Ovary (tissue), 3 donors: Measurements from ENCODE around the gene CRNKL1.

ENCODE experiments used
- EP300 ChIP-seq: sonication (generic); formaldehyde crosslinking; IDR thresholded peaks from one replicate; pipeline ENCODE4 v1.6.1; 2017; ENCODE audit warnings: antibody characterized with exemption
- POLR2A ChIP-seq: fragments of 450-650 bp; IDR thresholded peaks from one replicate; pipeline ENCODE4 v1.6.1; 2017; ENCODE audit warnings: antibody characterized with exemption, mild to moderate bottlenecking, moderate library complexity
- TF ChIP-seq, protein P1 (sequence below), 3 donors: fragments of 450-650 bp in 2 of 3; fragments of 200-600 bp in 1 of 3; IDR thresholded peaks; one replicate each; pipeline versions ENCODE4 v1.5.1 to v1.8.0; 2016 to 2022; ENCODE audit warnings: antibody characterized with exemption in 3 of 3, mild to moderate bottlenecking in 1 of 3
- donor health status: DM: no; HTN: no; CAD: no.

DNA sequence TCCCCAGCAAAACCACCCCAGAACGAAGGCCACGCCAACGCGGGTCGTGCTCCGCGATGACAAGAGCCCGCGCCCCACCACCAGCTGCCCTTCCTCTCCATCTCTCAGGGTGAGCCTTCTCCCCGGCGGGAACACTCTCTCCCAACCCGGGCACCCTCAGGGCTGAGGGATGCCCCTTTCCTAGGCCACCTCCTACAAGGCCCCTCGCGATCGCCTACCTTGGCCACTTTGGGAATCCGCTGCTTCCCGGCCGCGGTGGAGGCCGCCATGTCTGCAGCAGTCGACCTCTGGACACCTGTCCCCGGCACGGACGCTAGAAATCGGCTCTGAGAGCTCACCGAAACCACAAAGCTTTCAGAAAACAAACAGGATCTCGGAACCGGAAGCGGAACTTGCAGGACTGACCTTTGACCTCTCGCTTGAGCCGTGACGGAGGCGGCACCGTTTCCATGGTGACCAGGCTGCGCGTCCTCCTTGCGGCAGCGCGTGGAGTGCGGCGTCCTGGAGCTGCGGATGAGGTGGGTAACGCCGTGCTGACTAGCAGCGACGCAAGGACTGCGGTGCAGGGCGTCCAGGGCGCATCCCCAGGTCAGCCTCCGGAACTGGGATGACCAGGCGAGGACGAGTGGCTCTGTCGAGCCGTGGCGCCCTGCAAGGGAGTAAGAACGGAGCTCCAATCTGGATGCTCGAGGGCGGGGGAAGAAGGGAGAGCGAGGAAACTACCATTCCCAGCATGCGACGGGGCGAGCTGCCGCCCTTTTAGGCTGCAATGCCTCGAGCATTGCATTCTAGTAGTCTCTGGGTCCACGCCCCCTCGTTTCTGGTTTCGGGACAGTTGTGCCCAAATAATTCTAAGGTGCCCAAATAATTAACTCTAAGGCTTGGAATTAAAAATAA, at the start of gene CRNKL1, which contains the start of gene CFAP61:
- TF ChIP-seq, protein P1, sequence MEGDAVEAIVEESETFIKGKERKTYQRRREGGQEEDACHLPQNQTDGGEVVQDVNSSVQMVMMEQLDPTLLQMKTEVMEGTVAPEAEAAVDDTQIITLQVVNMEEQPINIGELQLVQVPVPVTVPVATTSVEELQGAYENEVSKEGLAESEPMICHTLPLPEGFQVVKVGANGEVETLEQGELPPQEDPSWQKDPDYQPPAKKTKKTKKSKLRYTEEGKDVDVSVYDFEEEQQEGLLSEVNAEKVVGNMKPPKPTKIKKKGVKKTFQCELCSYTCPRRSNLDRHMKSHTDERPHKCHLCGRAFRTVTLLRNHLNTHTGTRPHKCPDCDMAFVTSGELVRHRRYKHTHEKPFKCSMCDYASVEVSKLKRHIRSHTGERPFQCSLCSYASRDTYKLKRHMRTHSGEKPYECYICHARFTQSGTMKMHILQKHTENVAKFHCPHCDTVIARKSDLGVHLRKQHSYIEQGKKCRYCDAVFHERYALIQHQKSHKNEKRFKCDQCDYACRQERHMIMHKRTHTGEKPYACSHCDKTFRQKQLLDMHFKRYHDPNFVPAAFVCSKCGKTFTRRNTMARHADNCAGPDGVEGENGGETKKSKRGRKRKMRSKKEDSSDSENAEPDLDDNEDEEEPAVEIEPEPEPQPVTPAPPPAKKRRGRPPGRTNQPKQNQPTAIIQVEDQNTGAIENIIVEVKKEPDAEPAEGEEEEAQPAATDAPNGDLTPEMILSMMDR (IDR thresholded peaks at IDR 0.05): peak in 1 of 3 donors; percentile 52
- TF ChIP-seq POLR2A: no peak
- TF ChIP-seq EP300: no peak
